Stimulated activated CD4-positive, alpha-beta T cell treated with anti-CD3 and anti-CD28 coated beads, Interleukin-1b, Interleukin-23, amount 100 ng/mL, for 1 hour (primary cell): ENCODE measurements around the gene RD3L.
"Not testable (repeated sequence)": the region's sequence is repeated elsewhere in the genome, so short reads cannot be mapped to it uniquely, and the experiment has no call there.

Source experiments
- DNase-seq, 2 donors: peaks; one replicate each; pipeline ENCODE4 v3.0.0-alpha.2; 2020; ENCODE audit warnings: low read depth in 2 of 2

RD3L gene

DNA sequence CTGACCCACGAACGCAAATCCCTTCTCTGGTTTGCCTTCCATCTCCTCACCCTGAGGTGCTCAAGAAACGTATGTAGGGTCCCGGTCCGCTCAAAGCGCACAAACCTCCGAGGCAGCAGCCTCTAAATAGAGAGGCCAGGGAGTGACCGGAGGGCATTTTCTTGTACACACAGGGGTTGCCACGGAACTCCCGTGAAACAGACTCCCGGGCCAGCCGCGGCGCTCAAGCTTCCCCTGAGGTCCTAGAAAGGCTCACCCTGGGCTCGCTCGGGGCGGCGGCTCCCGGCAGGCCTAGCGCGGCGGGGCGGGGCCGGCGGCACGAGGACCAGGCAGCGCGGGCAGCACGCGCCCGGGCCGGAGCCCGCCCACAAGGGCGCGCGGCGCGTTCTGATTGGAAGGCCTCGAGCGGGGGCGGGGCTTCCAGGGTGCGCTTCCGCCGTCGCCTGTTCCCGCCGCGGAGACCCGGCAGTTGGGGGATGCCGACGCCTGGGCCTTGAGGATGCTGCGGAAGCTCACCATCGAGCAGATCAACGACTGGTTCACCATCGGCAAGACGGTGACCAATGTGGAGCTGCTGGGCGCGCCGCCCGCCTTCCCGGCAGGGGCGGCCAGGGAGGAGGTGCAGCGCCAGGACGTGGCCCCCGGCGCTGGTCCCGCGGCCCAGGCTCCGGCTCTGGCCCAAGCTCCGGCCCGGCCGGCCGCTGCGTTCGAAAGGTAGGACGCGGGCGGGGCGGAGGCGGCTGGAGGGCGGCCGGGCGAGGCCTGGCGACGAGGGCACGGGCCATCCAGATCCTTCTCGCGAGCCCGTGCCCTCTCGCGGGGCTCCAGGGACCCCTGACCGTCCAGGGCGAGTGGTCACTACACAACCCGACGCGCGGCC, 14.1 kb downstream of the RD3L start, which contains the start of gene TDRD9:
TDRD9 (plus strand) TSS at position 446 of the 880 bp plus-strand sequence; CDS start at position 500, 54 bp downstream.
- no peak for DNase-seq

DNA sequence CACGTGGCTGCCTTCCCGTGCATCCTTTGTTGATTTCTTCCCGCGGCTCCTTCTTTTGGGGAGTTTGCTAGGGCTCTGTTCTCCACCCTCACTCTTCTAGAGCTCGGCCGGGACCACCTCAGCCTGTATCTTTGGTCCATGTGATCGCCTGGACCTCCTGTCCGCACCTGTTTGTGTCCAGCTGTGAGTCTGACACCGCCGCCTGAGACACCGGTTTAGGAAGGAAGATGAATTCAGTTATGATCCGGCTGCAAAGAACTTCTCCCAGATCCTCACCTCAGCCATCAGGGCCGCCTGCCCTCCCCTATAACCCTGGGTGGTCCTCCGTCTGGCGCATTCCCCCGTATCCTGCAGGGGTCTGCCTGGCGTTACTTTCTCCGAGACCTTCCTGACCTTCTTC, 14.8 kb downstream of the RD3L start:
- no peak for DNase-seq

DNA sequence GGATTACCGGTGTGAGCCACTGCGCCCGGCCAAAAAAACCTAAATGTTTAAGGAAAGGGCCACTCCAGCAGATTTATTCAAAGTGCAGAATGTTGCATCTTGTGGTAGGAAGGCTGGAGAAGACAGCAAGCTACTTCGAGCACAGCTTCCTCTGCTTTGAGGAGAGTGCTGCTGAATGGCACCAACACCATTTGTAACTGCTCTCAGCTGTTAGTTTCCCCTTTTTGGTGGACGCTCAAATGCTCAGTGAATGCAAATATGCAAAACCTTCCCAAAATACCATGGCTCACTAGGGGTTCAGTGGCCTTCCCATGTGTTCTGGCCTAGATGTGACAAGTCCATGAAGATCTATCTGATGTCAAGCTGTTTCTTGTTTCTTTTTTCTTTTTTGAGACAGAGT, 17.0 kb downstream of the RD3L start:
- DNase-seq = no peak

DNA sequence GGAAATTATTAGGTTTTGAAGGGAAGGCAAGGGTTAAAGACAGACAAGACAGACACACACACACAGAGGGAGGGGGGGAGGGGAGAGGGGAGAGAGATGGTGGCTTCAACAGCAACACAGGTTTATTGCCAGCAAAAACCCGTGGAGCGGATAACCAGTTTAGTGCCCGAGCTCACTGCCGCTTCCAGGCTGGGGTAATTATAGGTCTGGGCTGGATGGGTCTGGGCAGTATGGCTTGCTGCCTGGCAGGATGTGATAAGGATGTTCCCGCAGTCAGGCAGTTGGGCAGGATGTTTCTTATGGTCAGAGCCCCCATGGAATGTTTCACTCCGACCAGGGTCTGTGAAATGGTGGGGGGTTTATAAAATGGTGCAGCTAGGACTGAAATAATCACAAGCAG, 18.5 kb downstream of the RD3L start:
- DNase-seq = no peak

DNA sequence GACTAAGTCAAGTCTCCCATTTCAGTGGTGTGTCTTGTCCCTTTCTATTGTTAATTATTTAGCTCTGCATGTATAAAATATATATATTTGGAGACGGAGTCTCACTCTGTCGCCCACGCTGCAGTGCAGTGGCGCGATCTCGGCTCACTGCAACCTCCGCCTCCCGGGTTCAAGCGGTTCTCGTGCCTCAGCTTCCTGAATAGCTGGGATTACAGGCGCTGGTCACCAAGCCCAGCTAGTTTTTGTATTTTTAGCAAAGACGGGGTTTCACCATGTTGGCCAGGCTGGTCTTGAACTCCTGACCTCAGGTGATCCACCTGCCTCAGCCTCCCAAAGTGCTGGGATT, 20.5 kb downstream of the RD3L start:
- DNase-seq = not testable (repeated sequence)

DNA sequence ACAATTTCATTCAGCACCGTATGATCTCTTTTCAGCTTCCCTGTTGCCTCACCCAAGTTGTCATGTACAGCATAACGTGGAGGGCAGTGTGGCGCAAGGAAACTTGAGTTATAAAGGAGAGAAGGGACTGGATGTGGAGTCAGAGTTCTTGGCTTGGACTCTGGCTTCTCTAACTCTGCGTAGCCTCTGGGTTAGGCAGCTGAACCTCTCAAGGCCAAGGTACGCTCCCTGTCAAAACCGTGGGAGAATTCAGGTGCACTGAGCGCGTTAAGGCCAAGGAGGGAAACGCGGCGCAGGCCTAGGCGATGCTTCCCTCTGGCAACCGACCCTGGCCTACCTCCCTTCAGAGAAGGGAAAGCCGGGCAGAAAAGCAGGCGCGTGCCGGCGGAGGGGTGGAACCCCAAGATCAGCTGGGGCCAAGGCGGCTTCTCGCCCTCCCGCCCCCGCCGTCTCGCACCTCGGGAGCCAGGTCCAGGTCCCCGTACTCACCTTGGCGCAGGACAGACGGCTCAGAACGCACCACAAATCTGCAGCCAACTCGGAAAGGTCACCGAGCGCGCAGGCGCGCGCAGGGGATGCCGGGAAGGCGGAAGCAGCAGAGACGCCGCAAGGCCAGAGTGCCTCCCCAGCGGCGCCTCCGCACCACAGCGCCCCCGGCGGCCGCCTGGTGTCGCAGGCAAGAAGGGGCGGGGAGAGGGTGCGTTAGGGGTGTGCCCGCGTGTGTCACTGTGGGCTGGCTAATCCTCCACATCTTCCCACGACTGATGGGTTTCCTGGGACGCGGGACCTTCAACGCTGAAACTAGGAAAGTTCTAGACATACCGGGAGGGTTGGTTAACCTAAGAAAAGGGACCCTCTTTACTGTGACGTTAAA, 21.1 kb downstream of the RD3L start:
- DNase-seq = peak; percentile 86 to 90

DNA sequence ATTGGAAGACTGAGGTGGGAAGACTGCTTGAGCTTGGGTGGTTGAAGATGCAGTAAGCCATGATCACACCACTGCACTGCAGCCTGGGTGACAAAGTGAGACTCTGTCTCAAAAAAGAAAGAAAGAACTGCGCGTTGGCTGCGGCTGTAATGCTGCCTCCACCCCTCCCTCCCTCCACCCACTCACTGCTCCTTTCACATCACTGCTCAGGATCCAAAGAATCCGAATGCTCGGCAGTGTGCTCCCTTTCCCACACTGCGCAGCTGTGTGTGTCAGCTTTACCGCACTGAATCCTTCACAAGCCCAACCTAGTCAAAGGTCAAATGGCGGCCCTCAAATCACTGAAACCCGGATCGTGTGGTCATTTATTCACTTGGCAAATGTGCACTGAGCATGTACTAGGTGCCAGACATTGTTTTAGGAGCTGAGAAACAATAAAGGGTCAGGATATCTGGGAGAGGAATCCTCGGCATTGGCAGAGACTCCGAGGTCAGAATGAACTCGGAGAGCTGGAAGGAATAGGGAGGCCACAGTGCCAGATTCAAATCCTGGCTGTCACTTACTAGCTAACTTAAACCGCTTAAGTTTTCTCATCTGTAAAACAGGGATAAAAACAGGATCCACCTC, 25.6 kb downstream of the RD3L start:
- DNase-seq = no peak

DNA sequence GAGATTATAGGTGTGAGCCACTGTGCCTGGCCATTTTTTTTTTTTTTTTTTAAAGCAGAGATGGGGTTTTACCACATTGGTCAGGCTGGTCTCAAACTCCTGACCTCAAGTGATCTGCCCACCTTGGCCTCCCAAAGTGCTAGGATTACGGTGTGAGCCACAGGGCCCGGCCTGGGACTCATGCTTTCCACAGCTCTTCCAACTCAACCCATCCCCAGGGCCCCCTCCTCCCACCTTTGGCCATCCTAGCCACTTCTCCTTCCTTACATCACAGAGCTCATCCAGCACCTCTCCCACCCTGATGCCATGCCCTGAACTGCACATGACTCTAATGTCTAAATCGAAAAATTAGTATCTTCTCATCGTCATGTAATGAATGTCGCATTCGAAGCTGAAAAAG, 26.7 kb downstream of the RD3L start:
- no peak for DNase-seq

DNA sequence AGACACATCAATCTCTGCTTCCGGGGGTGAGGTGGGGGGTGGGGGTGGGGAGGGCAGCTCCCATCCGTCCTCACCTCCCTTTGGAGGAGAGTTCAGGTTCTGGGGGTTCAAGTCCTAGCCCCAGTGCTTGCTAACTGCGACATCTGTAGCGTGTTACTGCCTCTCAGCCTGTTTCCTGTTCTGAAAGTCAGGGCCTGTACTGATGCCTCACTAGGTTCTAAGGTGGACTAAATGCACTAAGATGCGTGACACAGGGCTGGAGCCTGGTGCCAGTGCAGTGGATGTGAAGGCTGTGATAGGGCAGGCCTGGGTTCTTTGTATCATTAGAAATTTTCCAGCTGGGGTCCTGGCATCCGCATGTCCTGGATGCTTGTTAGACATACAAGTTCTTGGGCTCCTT, 31.3 kb downstream of the RD3L start:
- no peak for DNase-seq

DNA sequence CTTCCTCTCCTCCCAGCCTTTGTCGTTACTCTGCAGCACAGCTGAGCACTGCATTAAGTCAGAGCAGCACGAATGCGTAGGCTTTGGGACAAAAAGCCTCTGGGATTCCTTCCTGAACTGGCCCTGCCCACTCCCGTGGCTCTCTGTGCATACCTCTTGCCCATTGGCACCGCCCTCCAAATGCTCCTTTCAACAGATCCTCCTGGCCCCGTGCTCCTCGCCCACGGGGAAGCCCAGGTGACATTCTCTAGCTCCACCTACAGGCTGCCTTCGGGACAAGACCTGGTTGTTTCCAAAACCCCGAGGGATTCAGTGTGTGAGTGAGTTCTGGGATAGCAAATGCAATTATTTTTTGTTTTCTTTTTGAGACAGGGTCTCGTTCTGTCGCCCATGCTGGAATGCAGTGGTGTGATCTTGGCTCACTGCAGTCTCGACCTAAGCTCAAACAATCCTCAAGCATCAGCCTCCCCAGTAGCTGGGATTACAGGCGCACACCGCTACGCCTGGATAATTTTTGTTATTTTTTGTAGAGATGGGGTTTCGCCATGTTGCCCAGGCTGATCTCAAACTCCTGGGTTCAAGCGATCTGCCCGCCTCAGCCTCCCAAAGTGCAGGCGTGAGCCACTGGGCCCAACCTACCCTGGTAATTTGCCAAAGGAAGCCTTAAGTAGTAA, 31.9 kb downstream of the RD3L start:
- peak; percentile 38 to 44 for DNase-seq

DNA sequence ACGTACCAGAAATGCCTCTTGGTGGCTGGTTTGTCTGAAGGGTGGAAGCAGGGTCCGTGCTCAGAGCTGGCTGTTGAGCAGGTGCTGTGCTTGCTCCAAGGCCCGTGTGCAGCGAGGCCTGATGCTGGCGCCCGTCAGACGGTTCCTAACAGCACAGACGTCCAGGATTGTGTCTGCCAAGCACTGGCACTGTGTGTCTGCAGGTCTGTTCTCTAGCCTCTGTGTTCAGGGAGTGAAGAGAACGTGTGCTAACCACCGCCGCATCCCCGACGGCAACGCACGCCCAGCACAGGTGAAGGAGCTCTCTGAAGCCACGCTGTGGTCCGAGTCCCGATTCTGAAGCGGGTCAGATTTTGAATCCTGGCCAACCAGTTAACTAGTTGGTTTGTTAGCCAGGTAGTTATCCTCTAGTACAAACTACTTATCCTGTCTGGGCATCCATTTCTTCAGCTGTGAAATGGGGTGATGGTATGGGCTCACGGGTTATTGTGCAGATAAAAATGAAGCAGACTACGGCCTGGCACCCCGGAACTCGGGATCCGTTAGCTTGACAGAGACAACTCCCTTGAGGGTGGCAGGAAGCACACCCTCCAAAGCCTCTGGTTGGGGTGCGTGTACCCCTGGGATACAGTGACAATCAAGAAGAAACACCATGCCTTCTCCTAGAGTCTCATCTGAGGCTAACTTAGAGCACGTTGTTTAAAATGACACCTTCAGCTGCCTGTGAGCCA, 32.6 kb downstream of the RD3L start:
- no peak for DNase-seq

DNA sequence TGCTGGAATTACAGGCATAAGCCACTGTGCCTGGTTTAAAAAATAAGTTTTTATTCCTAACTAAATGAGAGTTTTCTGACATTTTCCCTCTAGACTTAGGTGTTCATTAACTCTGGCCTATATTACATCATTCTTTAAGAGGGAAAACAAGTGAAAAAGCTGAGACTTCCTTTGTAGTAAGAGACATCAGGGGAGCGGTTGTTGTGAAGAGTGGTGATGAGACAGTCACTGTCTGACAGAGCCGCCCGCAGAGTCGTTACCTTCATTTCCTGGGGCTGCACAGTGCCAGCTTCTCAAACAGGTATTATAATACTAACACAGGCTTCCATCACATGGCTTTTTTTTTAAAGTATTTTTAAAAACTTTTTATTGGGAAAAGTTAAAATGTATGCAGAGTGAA, 33.7 kb downstream of the RD3L start:
- no peak for DNase-seq

DNA sequence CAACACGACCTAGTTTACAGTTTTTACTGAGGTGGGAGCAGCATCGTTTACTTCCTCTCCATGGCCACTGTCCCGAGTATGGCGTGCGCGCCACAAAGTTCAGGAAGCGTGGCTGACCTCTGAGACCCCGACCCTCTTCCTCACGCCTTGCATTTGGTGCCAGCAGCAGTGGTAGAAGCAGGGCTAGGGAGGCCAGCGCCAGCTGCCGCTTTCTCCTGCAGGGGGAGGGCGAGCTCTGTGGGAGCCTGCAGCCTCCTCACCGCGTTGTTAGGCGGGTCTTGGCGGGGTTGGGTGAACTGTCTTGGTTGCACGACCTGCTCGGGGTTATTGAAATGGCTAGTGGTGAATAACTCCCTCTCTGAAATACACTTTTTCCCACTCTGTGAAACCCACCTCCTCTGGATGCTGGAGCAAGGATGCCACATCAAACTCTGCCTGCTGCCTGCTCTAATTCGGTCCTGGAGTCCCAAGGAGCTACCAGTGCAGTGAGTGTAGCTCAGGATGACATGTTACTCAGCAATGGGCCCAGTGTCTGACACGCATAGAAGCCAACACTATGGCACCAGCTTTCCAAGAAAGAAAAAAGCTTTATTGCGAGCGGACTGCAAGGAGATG, 36.4 kb downstream of the RD3L start:
- DNase-seq = no peak

DNA sequence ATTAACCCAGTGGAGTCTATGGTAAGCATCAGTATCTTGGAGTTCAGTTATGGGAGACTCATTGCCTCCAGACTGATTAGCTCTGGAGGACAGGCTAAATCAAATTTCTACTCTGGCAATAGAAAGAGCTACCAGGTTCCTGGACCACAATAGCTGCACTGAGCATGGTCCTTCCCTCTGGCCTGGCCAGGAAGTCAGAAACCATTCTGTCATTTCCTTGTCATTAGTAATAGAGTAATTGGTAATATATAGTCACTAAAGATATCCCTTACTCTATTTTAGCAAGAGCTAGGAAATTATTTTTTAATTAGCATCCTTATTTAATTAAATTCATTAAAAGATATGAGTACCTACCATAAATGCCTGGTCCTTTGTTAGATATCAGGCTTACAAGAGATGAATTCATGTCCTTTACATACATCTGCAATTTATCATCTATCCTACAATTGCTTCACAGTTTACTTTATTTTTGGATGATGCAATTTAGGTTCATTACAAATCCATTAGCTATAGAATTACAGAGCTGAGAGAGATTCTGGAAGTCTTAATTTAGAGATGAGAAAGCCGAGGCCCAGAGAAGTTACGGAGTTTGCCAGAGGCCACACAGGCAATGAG, 37.7 kb downstream of the RD3L start:
- DNase-seq = no peak

DNA sequence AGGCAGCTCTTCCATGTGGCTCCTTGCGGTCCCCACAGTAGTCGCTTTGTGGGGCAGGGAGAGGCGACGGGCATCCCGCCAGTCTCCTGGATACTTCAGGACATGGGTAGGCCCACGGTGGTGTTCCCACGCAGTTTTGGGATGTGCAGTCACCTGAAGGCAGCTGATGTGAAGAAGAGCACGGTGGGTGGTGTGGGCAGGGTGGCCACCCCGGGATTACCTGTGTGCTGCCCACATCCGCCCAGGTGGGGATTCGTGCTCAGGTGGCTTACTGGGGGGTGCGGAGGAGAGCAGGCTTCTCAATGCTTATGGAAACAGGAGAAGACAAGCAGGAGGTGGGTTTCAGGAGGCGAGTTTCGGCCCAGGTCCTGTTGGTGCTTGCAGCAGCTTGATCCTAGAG, 42.5 kb downstream of the RD3L start:
- DNase-seq = no peak

DNA sequence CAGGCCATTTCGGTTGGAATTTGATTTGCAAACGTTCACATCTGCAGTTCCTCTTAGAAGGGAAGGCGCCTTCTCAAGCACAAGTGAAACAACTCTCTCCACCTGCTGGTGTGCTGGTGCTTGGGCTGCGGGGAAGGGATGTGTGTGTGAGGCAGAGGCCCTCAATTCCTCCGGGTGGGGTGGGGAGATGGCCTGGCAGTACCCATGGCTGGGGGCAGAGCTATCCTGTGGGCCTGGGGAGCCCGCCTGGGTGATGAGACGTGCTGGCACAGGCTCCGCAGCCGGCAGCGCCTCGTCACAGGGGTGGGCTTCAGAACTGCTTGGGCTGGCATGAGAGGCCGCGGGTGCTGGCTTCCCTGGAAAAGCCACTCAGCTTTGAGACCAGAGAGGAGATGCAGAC, 43.0 kb downstream of the RD3L start:
- DNase-seq = no peak

DNA sequence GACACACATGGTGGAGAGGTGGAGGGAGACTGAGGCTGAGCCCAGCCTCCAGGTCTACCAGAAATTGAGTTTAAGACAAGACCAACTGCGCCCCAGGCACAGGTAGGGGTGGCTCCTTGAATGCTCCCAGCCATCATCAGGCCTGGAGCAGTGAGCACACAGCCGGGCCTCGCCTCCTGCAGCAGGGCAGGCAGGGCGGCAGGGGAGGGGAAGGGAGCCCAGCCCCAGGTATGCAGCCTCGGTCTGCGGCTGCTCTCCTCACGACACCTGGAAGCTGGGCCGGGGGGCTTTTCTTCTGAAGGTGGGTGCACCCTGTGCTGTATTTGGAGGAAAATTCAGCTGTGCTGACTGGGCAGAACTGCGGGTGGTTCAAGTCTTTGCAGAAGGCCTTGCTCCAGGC, 43.6 kb downstream of the RD3L start:
- no peak for DNase-seq

DNA sequence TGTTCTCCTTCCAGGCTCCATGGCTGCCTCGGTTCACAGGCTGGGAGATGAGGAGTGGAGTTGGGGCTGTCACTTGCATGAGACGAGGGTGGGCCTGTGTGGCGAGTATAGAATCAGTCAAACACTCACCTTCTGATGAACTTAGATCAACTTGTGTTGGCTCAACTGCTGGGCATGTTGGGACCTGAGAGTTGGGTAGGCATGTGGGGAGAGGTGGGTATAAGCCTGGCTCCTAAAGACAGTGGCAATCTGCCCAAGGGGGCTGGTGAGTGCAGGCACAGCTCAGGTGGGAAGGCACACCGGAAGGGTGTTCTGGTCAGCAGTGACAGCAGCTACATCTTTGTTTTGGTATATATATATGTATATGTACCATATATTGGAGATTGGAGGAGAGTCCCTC, 44.1 kb downstream of the RD3L start:
- no peak for DNase-seq

DNA sequence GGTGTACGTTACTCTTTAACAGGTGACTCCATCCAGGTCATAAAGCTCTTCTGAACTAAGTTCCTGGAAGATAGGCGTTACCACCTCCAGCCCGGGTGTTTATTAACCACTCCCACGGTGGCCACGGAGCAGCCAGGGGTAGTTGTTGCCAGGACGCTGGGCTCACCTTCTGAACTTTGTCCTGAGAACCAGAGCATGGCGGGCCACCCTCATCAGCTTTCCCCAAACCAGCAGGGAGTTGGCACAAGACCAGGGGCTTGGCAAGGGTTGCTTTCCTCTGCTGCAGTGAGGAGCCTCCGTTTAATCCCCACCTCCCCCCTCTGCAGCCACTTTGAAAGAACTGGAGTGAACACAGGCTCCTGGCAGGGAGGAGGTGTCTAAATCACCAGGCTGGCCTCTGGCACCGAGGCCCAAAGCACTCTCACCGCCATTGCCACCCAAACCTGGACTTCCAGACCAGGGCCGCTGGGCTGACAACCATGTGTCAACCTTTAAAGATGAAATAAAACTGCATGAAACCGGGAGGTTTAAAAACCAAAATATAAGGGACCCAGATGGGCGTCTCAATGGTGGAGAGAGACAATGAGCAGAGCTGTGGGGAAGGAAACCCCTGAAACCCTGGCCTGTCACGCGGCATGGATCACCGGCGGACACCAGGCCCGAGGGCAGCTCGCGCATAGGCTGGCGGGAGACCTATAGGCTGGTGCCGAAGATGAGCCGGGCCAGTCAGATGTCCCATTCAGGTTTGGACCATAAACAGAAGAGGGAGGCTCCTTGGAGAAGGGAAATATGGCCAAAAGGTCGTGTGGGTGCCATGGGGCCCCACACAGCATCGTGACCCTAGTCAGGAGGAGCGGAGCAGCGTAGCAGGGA, 45.0 kb downstream of the RD3L start:
- no peak for DNase-seq
